Karpas-422 (cell line): Measurements from ENCODE around the gene CERK. TPM values are rescaled to one million over a fixed set of nuclear protein-coding genes. Genes with fewer than 3 reads are reported as not detected.

Source experiments
- DNase-seq: peaks from one replicate; pipeline ENCODE4 v3.0.0-alpha.2; 2015
- H2AFZ ChIP-seq: fragments of 200-600 bp; sonication (generic); 2 replicates; pipeline ENCODE4 v1.6.1; 2014; ENCODE audit warnings: antibody characterized with exemption, low read length, mixed read lengths
- H3K27ac ChIP-seq: fragments of 200-600 bp; sonication (generic); 2 replicates; pipeline ENCODE4 v1.5.1; 2014; ENCODE audit warnings: mild to moderate bottlenecking, low read length, moderate library complexity
- H3K27me3 ChIP-seq: fragments of 200-600 bp; sonication (generic); 2 replicates; pipeline ENCODE4 v1.6.1; 2014; ENCODE audit warnings: low read length, mixed read lengths
- H3K36me3 ChIP-seq: fragments of 200-600 bp; sonication (generic); 2 replicates; pipeline ENCODE4 v1.6.1; 2014; ENCODE audit warnings: low read length, mixed read lengths; ENCODE audit not compliant: insufficient read depth
- H3K4me1 ChIP-seq: fragments of 200-600 bp; sonication (generic); 2 replicates; pipeline ENCODE4 v1.6.1; 2014; ENCODE audit warnings: mild to moderate bottlenecking, low read length, mixed read lengths
- H3K4me2 ChIP-seq: fragments of 200-600 bp; sonication (generic); 2 replicates; pipeline ENCODE4 v1.6.1; 2014; ENCODE audit warnings: low read length, low read depth, mild to moderate bottlenecking; ENCODE audit not compliant: poor library complexity, severe bottlenecking
- H3K4me3 ChIP-seq: fragments of 200-600 bp; sonication (generic); 2 replicates; pipeline ENCODE4 v1.5.1; 2014; ENCODE audit warnings: mild to moderate bottlenecking, antibody characterized with exemption, low read length, mixed read lengths
- H3K79me2 ChIP-seq: fragments of 200-600 bp; sonication (generic); 2 replicates; pipeline ENCODE4 v1.6.1; 2014; ENCODE audit warnings: mild to moderate bottlenecking, low read length, mixed read lengths
- H3K9ac ChIP-seq: fragments of 200-600 bp; sonication (generic); 2 replicates; pipeline ENCODE4 v1.6.0; 2014; ENCODE audit warnings: low read length
- H3K9me2 ChIP-seq: fragments of 200-600 bp; sonication (generic), shearing (Covaris generic); replicated peaks from 2 replicates; pipeline ENCODE4 v1.6.0; 2014; ENCODE audit warnings: mild to moderate bottlenecking, low read length, moderate library complexity; ENCODE audit not compliant: insufficient read depth
- H3K9me3 ChIP-seq: fragments of 300-700, 200-600 bp; sonication (generic); 2 replicates; pipeline ENCODE4 v1.6.1; 2014; ENCODE audit warnings: low read length, mixed read lengths
- H4K20me1 ChIP-seq: fragments of 200-600 bp; sonication (generic); 2 replicates; pipeline ENCODE4 v1.6.1; 2014; ENCODE audit warnings: mild to moderate bottlenecking, antibody characterized with exemption, low read length, low read depth; ENCODE audit not compliant: insufficient read depth
- total RNA-seq: library from RNA; depleted of rRNA; stranded (reverse); fragments of >200 nt; shearing (Covaris generic); gene quantifications from 2 replicates; pipeline ENCODE4 v1.2.3, GENCODE V29; 2014; ENCODE audit warnings: low replicate concordance

The CERK gene
- total RNA-seq, 1 experiment from 2014 or later, result 53.8 TPM

DNA sequence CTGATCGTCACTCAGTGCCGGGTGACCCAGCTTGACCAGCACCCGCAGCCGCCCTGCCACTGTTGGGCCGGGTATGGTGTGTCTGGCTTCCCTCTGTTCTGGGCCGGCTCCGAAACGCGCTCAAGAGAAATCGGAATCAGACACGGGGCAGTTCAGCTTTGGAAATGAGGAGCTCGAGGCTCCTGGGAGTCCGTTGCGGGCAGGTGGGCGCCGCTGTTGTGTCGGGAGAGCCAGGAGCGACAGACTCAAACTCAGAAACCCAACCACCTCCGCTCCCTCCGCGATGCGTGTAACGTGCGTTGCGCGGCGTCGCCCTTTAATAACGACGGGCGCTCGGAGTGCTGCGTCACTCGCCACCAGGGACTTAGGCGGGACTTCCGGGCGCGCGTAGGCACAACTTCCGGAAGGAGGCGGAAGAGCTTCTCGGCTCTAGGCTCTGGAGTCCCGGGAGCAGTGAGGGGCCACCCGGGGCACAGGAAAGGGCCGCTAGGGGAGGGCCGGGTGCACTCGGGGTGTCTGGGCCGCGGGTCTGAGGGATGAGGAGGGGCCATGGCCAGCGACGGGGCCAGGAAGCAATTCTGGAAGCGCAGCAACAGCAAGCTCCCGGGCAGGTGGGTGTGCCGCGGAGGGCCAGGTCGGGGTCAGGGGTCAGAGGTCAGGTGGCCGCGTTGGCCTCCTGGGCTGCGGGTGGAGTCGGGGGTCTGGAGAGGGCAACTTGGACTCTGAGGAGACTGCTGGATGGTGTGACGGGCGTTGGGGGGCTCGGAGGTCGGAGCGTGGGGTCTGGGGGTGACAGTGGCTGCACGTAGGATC is 24.4 kb upstream of the CERK start, which contains the start of gene TBC1D22A:
TBC1D22A (plus strand) TSS at position 413 of the 813 bp plus-strand sequence; CDS start at position 550, 137 bp downstream.
- peak; percentile 99 for DNase-seq
- H3K9me3 ChIP-seq, result no peaks in the 10 kb centered on the region
- H3K4me3 ChIP-seq, result peak within 1 kb of the TSS; percentile 98
- peaks cover 5% of the 10 kb centered on the region for H3K36me3 ChIP-seq
- H3K27me3 ChIP-seq, result no peaks in the 10 kb centered on the region
- no peaks in the 10 kb centered on the region for H3K9me2 ChIP-seq
- H2AFZ ChIP-seq, result 0 out of 2 replicates have a peak within 1 kb of the TSS, but pooled peaks have one; percentile 31
- H3K79me2 ChIP-seq, result peaks cover 52% of the 10 kb centered on the region
- H4K20me1 ChIP-seq, result peaks cover 4% of the 10 kb centered on the region; the same call in 1 of the 2 replicates
- peak within 1 kb of the TSS; percentile 89 for H3K27ac ChIP-seq
- H3K9ac ChIP-seq, result peak within 1 kb of the TSS; percentile 98
- H3K4me2 ChIP-seq, result peak within 1 kb of the TSS; percentile 84
- H3K4me1 ChIP-seq, result peaks cover 56% of the 10 kb centered on the region

- Histone ChIP-seq H4K20me1 (peaks cover 4% of the 10 kb centered on the region; the same call in 1 of the 2 replicates), H3K9me3 (peaks cover under 1% of the 10 kb centered on the region; the same call in 1 of the 2 replicates), H3K9ac (peak overlapping the region; percentile 98), H3K4me3 (peak overlapping the region; percentile 98), H3K4me1 (peaks cover 49% of the 10 kb centered on the region), H3K9me2 (no peaks in the 10 kb centered on the region), H3K27me3 (no peaks in the 10 kb centered on the region), H3K27ac (peak overlapping the region; percentile 81), H3K79me2 (peaks cover 45% of the 10 kb centered on the region), H2AFZ (no peak overlapping the region), H3K4me2 (peak overlapping the region; percentile 84), H3K36me3 (peaks cover 5% of the 10 kb centered on the region)
- peak; percentile 71 for DNase-seq
These were observed 23.6 kb upstream of the CERK start for GRCh38 chr22:46761539-46762237.

DNA sequence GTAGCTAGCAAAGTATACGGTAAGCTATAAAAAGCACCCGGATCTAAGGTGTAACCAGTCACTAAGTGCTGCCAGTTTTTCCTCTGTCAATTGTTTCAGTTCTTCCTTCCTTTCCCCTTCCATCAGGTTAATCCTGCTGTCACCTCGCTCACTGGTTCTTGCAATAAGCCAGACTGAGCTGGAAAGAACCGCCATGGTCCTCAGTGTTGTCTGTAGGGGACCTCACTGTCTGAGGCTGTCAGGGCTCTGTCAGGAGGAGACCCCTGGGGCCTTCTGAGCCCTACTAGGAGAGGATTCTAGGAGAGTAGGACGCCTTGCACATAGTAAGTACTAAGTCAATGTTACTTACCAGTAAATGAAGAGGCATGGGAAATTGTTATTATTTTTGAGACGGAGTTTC is 23.0 kb upstream of the CERK start:
- Histone ChIP-seq H3K9me3 (peaks cover 5% of the 10 kb centered on the region; the same call in 1 of the 2 replicates), H3K9ac (peak overlapping the region; percentile 98), H3K27ac (peak overlapping the region; percentile 81), H3K4me2 (peak overlapping the region; percentile 84), H4K20me1 (peaks cover 4% of the 10 kb centered on the region; the same call in 1 of the 2 replicates), H3K4me1 (peaks cover 43% of the 10 kb centered on the region), H3K36me3 (peaks cover 5% of the 10 kb centered on the region), H3K79me2 (peaks cover 38% of the 10 kb centered on the region), H3K27me3 (no peaks in the 10 kb centered on the region), H3K4me3 (peak overlapping the region; percentile 98), H3K9me2 (no peaks in the 10 kb centered on the region), H2AFZ (no peak overlapping the region)
- no peak for DNase-seq

- peak; percentile 90 for DNase-seq
- no peaks in the 10 kb centered on the region for H3K27me3 ChIP-seq
- peaks cover 30% of the 10 kb centered on the region for H3K4me1 ChIP-seq
- no peaks in the 10 kb centered on the region for H4K20me1 ChIP-seq
- no peak overlapping the region for H3K4me2 ChIP-seq
- H3K36me3 ChIP-seq, result no peaks in the 10 kb centered on the region
- no peak overlapping the region for H3K4me3 ChIP-seq
- no peak overlapping the region for H2AFZ ChIP-seq
- 0 out of 2 replicates have a peak overlapping the region, but pooled peaks have one; percentile 2 for H3K27ac ChIP-seq
- H3K9me2 ChIP-seq, result no peaks in the 10 kb centered on the region
- peaks cover 5% of the 10 kb centered on the region; the same call in 1 of the 2 replicates for H3K9me3 ChIP-seq
- H3K79me2 ChIP-seq, result peaks cover 19% of the 10 kb centered on the region
- H3K9ac ChIP-seq, result no peak overlapping the region
These were observed 20.8 kb upstream of the CERK start for GRCh38 chr22:46758867-46759290.

GRCh38 chr22:46758121-46758520 is 20.1 kb upstream of the CERK start:
- no peak overlapping the region for H2AFZ ChIP-seq
- H3K4me2 ChIP-seq, result no peak overlapping the region
- H4K20me1 ChIP-seq, result no peaks in the 10 kb centered on the region

DNA sequence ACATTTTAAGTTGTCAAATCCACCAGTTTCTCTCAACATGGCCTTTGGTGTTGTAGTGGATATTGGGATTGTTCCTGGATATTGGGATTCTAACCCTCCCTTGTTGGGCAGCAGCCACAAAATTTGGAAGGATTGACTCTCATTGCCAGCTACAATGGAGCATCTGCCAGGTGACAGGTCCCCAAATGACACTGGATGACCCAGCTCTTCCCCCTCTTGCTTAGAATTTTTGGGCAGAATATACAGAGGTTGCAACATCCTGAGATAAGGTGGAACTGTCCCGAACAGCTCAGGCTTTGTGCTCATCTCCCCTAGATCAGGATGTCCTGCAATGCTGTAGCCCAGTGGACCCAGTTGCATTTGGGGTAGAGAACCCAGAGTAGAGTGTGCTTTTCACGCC is 19.1 kb upstream of the CERK start:
- H3K9ac ChIP-seq, result no peak overlapping the region
- H4K20me1 ChIP-seq, result no peaks in the 10 kb centered on the region
- no peak overlapping the region for H3K4me3 ChIP-seq
- H3K79me2 ChIP-seq, result peaks cover 4% of the 10 kb centered on the region
- peaks cover 25% of the 10 kb centered on the region for H3K4me1 ChIP-seq
- H3K4me2 ChIP-seq, result no peak overlapping the region
- H3K9me2 ChIP-seq, result no peaks in the 10 kb centered on the region
- H3K9me3 ChIP-seq, result peaks cover 5% of the 10 kb centered on the region; the same call in 1 of the 2 replicates
- no peak overlapping the region for H2AFZ ChIP-seq
- no peak for DNase-seq
- H3K36me3 ChIP-seq, result no peaks in the 10 kb centered on the region
- no peaks in the 10 kb centered on the region for H3K27me3 ChIP-seq
- H3K27ac ChIP-seq, result no peak overlapping the region

More at GRCh38 chr22:46758121-46758520, 20.1 kb upstream of the CERK start:
- H3K79me2 ChIP-seq, result peaks cover 12% of the 10 kb centered on the region
- no peaks in the 10 kb centered on the region for H3K9me2 ChIP-seq
- no peak for DNase-seq
- no peak overlapping the region for H3K27ac ChIP-seq
- no peak overlapping the region for H3K4me3 ChIP-seq
- H3K27me3 ChIP-seq, result no peaks in the 10 kb centered on the region
- H3K9me3 ChIP-seq, result peaks cover 5% of the 10 kb centered on the region; the same call in 1 of the 2 replicates
- H3K4me1 ChIP-seq, result peaks cover 25% of the 10 kb centered on the region
- no peak overlapping the region for H3K9ac ChIP-seq
- H3K36me3 ChIP-seq, result no peaks in the 10 kb centered on the region

- H3K27me3 ChIP-seq, result no peaks in the 10 kb centered on the region
- no peak overlapping the region for H3K4me2 ChIP-seq
- H3K9me3 ChIP-seq, result peaks cover 5% of the 10 kb centered on the region; the same call in 1 of the 2 replicates
- no peak overlapping the region for H3K4me3 ChIP-seq
- no peak for DNase-seq
- no peak overlapping the region for H3K9ac ChIP-seq
- no peaks in the 10 kb centered on the region for H3K9me2 ChIP-seq
- no peaks in the 10 kb centered on the region for H3K79me2 ChIP-seq
- H3K36me3 ChIP-seq, result no peaks in the 10 kb centered on the region
- no peak overlapping the region for H2AFZ ChIP-seq
- no peaks in the 10 kb centered on the region for H4K20me1 ChIP-seq
- H3K27ac ChIP-seq, result no peak overlapping the region
- H3K4me1 ChIP-seq, result peaks cover 20% of the 10 kb centered on the region
These were observed 18.0 kb upstream of the CERK start for GRCh38 chr22:46756097-46756496.

DNA sequence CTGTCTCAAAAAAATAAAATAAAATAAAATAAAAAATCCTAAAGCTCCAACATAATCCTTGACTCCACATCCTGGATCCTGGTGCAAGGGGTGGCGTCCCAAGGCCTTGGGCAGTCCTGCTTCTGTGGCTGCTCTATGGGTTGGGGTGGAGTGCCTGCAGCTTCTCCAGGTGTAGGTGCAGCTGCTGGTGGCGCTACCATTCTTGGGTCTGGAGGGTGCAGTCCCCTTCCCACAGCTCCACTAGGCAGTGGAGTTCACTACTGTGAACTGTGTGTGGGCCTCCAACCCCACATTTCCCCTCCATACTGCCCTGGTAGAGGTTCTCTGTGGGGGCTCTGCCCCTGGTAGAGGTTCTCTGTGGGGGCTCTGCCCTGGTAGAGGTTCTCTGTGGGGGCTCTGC is 17.5 kb upstream of the CERK start:
- DNase-seq, result no peak
- H3K27me3 ChIP-seq, result no peaks in the 10 kb centered on the region
- H3K4me3 ChIP-seq, result no peak overlapping the region
- H4K20me1 ChIP-seq, result no peaks in the 10 kb centered on the region
- no peak overlapping the region for H3K4me2 ChIP-seq
- no peaks in the 10 kb centered on the region for H3K79me2 ChIP-seq
- H3K36me3 ChIP-seq, result no peaks in the 10 kb centered on the region
- H3K4me1 ChIP-seq, result peaks cover 14% of the 10 kb centered on the region
- peaks cover 5% of the 10 kb centered on the region; the same call in 1 of the 2 replicates for H3K9me3 ChIP-seq
- H2AFZ ChIP-seq, result no peak overlapping the region
- no peak overlapping the region for H3K9ac ChIP-seq
- H3K9me2 ChIP-seq, result no peaks in the 10 kb centered on the region
- no peak overlapping the region for H3K27ac ChIP-seq
